ENCODE measurements around the gene SORCS2. TPM values are rescaled to one million over a fixed set of nuclear protein-coding genes. Genes with fewer than 3 reads are reported as not detected.

Gene SORCS2
- total RNA-seq, 2 experiments from 2014 or later: not detected

GRCh38 chr4:7278071-7278765 is 85.9 kb downstream of the SORCS2 start:
- Mint-ChIP-seq H3K27me3 (peaks cover 11% of the 10 kb centered on the region), H3K4me1 (no peaks in the 10 kb centered on the region), H3K36me3 (no peaks in the 10 kb centered on the region), H3K27ac (no peak overlapping the region), H3K4me3 (no peak overlapping the region), H3K9me3 (no peaks in the 10 kb centered on the region)
- DNase-seq: no peak

- Mint-ChIP-seq H3K4me3 (no peak overlapping the region), H3K36me3 (no peaks in the 10 kb centered on the region), H3K27me3 (peaks cover 11% of the 10 kb centered on the region), H3K4me1 (no peaks in the 10 kb centered on the region), H3K9me3 (no peaks in the 10 kb centered on the region), H3K27ac (no peak overlapping the region)
- no peak for DNase-seq
Observed at GRCh38 chr4:7278981-7279380, 86.6 kb downstream of the SORCS2 start.

GRCh38 chr4:7279902-7280301 is 87.6 kb downstream of the SORCS2 start:
- Mint-ChIP-seq H3K36me3 (no peaks in the 10 kb centered on the region), H3K27me3 (peaks cover 11% of the 10 kb centered on the region)

GRCh38 chr4:7280926-7281690 is 88.8 kb downstream of the SORCS2 start:
- no peak for DNase-seq

More at GRCh38 chr4:7279902-7280301, 87.6 kb downstream of the SORCS2 start:
- H3K4me1 Mint-ChIP-seq: no peaks in the 10 kb centered on the region
- no peaks in the 10 kb centered on the region for H3K9me3 Mint-ChIP-seq
- H3K27ac Mint-ChIP-seq: no peak overlapping the region
- no peak for DNase-seq
- H3K4me3 Mint-ChIP-seq: no peak overlapping the region

GRCh38 chr4:7281691-7282665 is 89.6 kb downstream of the SORCS2 start:
- no peak overlapping the region for H3K4me3 Mint-ChIP-seq
- no peak overlapping the region for H3K27ac Mint-ChIP-seq
- no peak for DNase-seq

More at GRCh38 chr4:7280926-7281690, 88.8 kb downstream of the SORCS2 start:
- Mint-ChIP-seq H3K4me3 (no peak overlapping the region), H3K9me3 (no peaks in the 10 kb centered on the region), H3K36me3 (no peaks in the 10 kb centered on the region), H3K4me1 (no peaks in the 10 kb centered on the region), H3K27me3 (peaks cover 13% of the 10 kb centered on the region), H3K27ac (no peak overlapping the region)

GRCh38 chr4:7282786-7283440 is 90.6 kb downstream of the SORCS2 start:
- H3K9me3 Mint-ChIP-seq: no peaks in the 10 kb centered on the region
- H3K4me3 Mint-ChIP-seq: no peak overlapping the region
- no peaks in the 10 kb centered on the region for H3K36me3 Mint-ChIP-seq
- H3K27me3 Mint-ChIP-seq: peaks cover 15% of the 10 kb centered on the region
- H3K27ac Mint-ChIP-seq: no peak overlapping the region
- H3K4me1 Mint-ChIP-seq: no peaks in the 10 kb centered on the region
- no peak for DNase-seq

More at GRCh38 chr4:7281691-7282665, 89.6 kb downstream of the SORCS2 start:
- H3K36me3 Mint-ChIP-seq: no peaks in the 10 kb centered on the region
- H3K27me3 Mint-ChIP-seq: peaks cover 19% of the 10 kb centered on the region
- no peaks in the 10 kb centered on the region for H3K4me1 Mint-ChIP-seq
- no peaks in the 10 kb centered on the region for H3K9me3 Mint-ChIP-seq

- DNase-seq: no peak
- Mint-ChIP-seq H3K9me3 (no peaks in the 10 kb centered on the region), H3K4me3 (no peak overlapping the region), H3K36me3 (no peaks in the 10 kb centered on the region), H3K4me1 (no peaks in the 10 kb centered on the region), H3K27me3 (peaks cover 15% of the 10 kb centered on the region), H3K27ac (no peak overlapping the region)
Observed at GRCh38 chr4:7285244-7286094, 93.1 kb downstream of the SORCS2 start.

GRCh38 chr4:7286170-7286569 is 93.8 kb downstream of the SORCS2 start:
- Mint-ChIP-seq H3K9me3 (no peaks in the 10 kb centered on the region), H3K36me3 (no peaks in the 10 kb centered on the region), H3K27me3 (peaks cover 15% of the 10 kb centered on the region), H3K27ac (no peak overlapping the region), H3K4me3 (no peak overlapping the region), H3K4me1 (no peaks in the 10 kb centered on the region)
- no peak for DNase-seq

GRCh38 chr4:7286798-7287197 is 94.5 kb downstream of the SORCS2 start:
- H3K4me3 Mint-ChIP-seq: no peak overlapping the region
- no peaks in the 10 kb centered on the region for H3K36me3 Mint-ChIP-seq
- H3K27ac Mint-ChIP-seq: no peak overlapping the region
- no peaks in the 10 kb centered on the region for H3K9me3 Mint-ChIP-seq
- no peak for DNase-seq
- H3K4me1 Mint-ChIP-seq: no peaks in the 10 kb centered on the region
- peaks cover 12% of the 10 kb centered on the region for H3K27me3 Mint-ChIP-seq

GRCh38 chr4:7287274-7287917 is 95.1 kb downstream of the SORCS2 start:
- no peaks in the 10 kb centered on the region for H3K36me3 Mint-ChIP-seq
- no peaks in the 10 kb centered on the region for H3K4me1 Mint-ChIP-seq
- H3K9me3 Mint-ChIP-seq: no peaks in the 10 kb centered on the region
- no peak for DNase-seq
- H3K27me3 Mint-ChIP-seq: peaks cover 11% of the 10 kb centered on the region
- H3K4me3 Mint-ChIP-seq: no peak overlapping the region
- H3K27ac Mint-ChIP-seq: no peak overlapping the region

- no peak overlapping the region for H3K27ac Mint-ChIP-seq
- no peak for DNase-seq
- no peaks in the 10 kb centered on the region for H3K9me3 Mint-ChIP-seq
- peaks cover 8% of the 10 kb centered on the region for H3K27me3 Mint-ChIP-seq
- H3K4me3 Mint-ChIP-seq: no peak overlapping the region
- H3K4me1 Mint-ChIP-seq: no peaks in the 10 kb centered on the region
- H3K36me3 Mint-ChIP-seq: no peaks in the 10 kb centered on the region
Observed at GRCh38 chr4:7287918-7288280, 95.6 kb downstream of the SORCS2 start.

GRCh38 chr4:7288751-7289523 is 96.6 kb downstream of the SORCS2 start:
- Mint-ChIP-seq H3K4me3 (no peak overlapping the region), H3K27me3 (peaks cover 8% of the 10 kb centered on the region), H3K4me1 (no peaks in the 10 kb centered on the region), H3K9me3 (no peaks in the 10 kb centered on the region), H3K27ac (no peak overlapping the region), H3K36me3 (no peaks in the 10 kb centered on the region)
- DNase-seq: no peak

- H3K4me3 Mint-ChIP-seq: no peak overlapping the region
- no peaks in the 10 kb centered on the region for H3K9me3 Mint-ChIP-seq
- DNase-seq: no peak
- peaks cover 8% of the 10 kb centered on the region for H3K27me3 Mint-ChIP-seq
- H3K27ac Mint-ChIP-seq: no peak overlapping the region
- no peaks in the 10 kb centered on the region for H3K4me1 Mint-ChIP-seq
- no peaks in the 10 kb centered on the region for H3K36me3 Mint-ChIP-seq
Observed at GRCh38 chr4:7289589-7289988, 97.3 kb downstream of the SORCS2 start.

Data from activated naive CD8-positive, alpha-beta T cell treated with anti-CD3 and anti-CD28 coated beads for 36 hours (primary cell).